SK-N-SH treated with all-trans-retinoic acid at 6 μM for 48 hours (cell line): Measurements from ENCODE around the gene CACNA1C.

Experiments
- ATAC-seq: fragments of 200-7000 bp; cut with Tn5 transposase; 3 replicates; pipeline ENCODE4 v1.9.1; 2020; ENCODE audit warnings: mild to moderate bottlenecking, moderate library complexity
- ARNTL ChIP-seq: fragments of 450-650 bp; formaldehyde crosslinking; IDR thresholded peaks from 2 replicates; pipeline ENCODE4 v1.5.0; 2020; ENCODE audit warnings: low read depth, mild to moderate bottlenecking, moderate library complexity, borderline replicate concordance
- BACH2 ChIP-seq: fragments of 250-450 bp; sonication (Bioruptor Pico); IDR thresholded peaks from 2 replicates; pipeline ENCODE4 v1.9.0; 2021; ENCODE audit warnings: mild to moderate bottlenecking, borderline replicate concordance
- CREB5 ChIP-seq: fragments of 250-450 bp; sonication (Bioruptor Pico); IDR thresholded peaks from 2 replicates; pipeline ENCODE4 v1.5.1; 2020; ENCODE audit warnings: low read depth, mild to moderate bottlenecking, moderate library complexity
- CSDC2 ChIP-seq: fragments of 250-450 bp; sonication (Bioruptor Pico); IDR thresholded peaks from 2 replicates; pipeline ENCODE4 v1.5.0; 2020; ENCODE audit warnings: mild to moderate bottlenecking, moderate library complexity
- ESRRG ChIP-seq: fragments of 250-450 bp; sonication (Bioruptor Pico); IDR thresholded peaks from 2 replicates; pipeline ENCODE4 v1.6.1; 2021; ENCODE audit warnings: mild to moderate bottlenecking
- GLIS3 ChIP-seq: fragments of 250-450 bp; sonication (Bioruptor Pico); IDR thresholded peaks from 2 replicates; pipeline ENCODE4 v1.5.0; 2020; ENCODE audit warnings: mild to moderate bottlenecking, moderate library complexity
- ISL1 ChIP-seq: fragments of 250-450 bp; sonication (Bioruptor Pico); IDR thresholded peaks from 2 replicates; pipeline ENCODE4 v2.1.2; 2022; ENCODE audit warnings: mild to moderate bottlenecking, moderate library complexity
- OSR1 ChIP-seq: fragments of 250-450 bp; sonication (Bioruptor Pico); IDR thresholded peaks from 2 replicates; pipeline ENCODE4 v1.8.0; 2022; ENCODE audit warnings: moderate library complexity, mild to moderate bottlenecking, inconsistent platforms
- PATZ1 ChIP-seq: fragments of 250-450 bp; sonication (Bioruptor Pico); IDR thresholded peaks from 2 replicates; pipeline ENCODE4 v1.8.0; 2020; ENCODE audit warnings: mild to moderate bottlenecking, moderate library complexity, borderline replicate concordance
- POU6F1 ChIP-seq: fragments of 250-450 bp; sonication (Bioruptor Pico); IDR thresholded peaks from 2 replicates; pipeline ENCODE4 v1.8.0; 2021; ENCODE audit warnings: low read depth, mild to moderate bottlenecking, moderate library complexity, borderline replicate concordance
- RARB ChIP-seq: fragments of 250-450 bp; sonication (Bioruptor Pico); IDR thresholded peaks from 2 replicates; pipeline ENCODE4 v1.8.0; 2021; ENCODE audit warnings: mild to moderate bottlenecking, moderate library complexity
- SNAI2 ChIP-seq: fragments of 250-450 bp; sonication (Bioruptor Pico); IDR thresholded peaks from 2 replicates; pipeline ENCODE4 v1.5.0; 2020; ENCODE audit warnings: mild to moderate bottlenecking, moderate library complexity
- TCF4 ChIP-seq: fragments of 250-450 bp; sonication (Bioruptor Pico); IDR thresholded peaks from 2 replicates; pipeline ENCODE4 v1.8.0; 2021; ENCODE audit warnings: mild to moderate bottlenecking, moderate library complexity, borderline replicate concordance
- TOX ChIP-seq: fragments of 250-450 bp; sonication (Bioruptor Pico); IDR thresholded peaks from 2 replicates; pipeline ENCODE4 v1.8.0; 2021; ENCODE audit warnings: mild to moderate bottlenecking, moderate library complexity, borderline replicate concordance
- ZC3H10 ChIP-seq: fragments of 250-450 bp; sonication (Bioruptor Pico); IDR thresholded peaks from 2 replicates; pipeline ENCODE4 v1.5.1; 2021; ENCODE audit warnings: mild to moderate bottlenecking, moderate library complexity
- ZFP30 ChIP-seq: fragments of 450-650 bp; formaldehyde crosslinking; IDR thresholded peaks from 2 replicates; pipeline ENCODE4 v1.5.0; 2022; ENCODE audit warnings: mild to moderate bottlenecking, moderate library complexity
- ZNF565 ChIP-seq: fragments of 450-650 bp; formaldehyde crosslinking; conservative IDR thresholded peaks from 2 replicates; pipeline ENCODE4 v1.5.0; 2020; ENCODE audit warnings: low read depth, mild to moderate bottlenecking, moderate library complexity
- ZNF70 ChIP-seq: fragments of 450-650 bp; formaldehyde crosslinking; IDR thresholded peaks from 2 replicates; pipeline ENCODE4 v1.5.0; 2020; ENCODE audit warnings: mild to moderate bottlenecking, moderate library complexity
- ZNF8 ChIP-seq: fragments of 450-650 bp; formaldehyde crosslinking; IDR thresholded peaks from 2 replicates; pipeline ENCODE4 v1.5.0; 2020; ENCODE audit warnings: mild to moderate bottlenecking, moderate library complexity
- TF ChIP-seq, protein P1 (sequence below): fragments of 250-450 bp; sonication (Bioruptor Pico); IDR thresholded peaks from 2 replicates; pipeline ENCODE4 v1.5.1; 2021; ENCODE audit warnings: mild to moderate bottlenecking, moderate library complexity
- TF ChIP-seq, protein P2 (sequence below): fragments of 250-450 bp; sonication (Bioruptor Pico); IDR thresholded peaks from 2 replicates; pipeline ENCODE4 v1.5.0; 2020; ENCODE audit warnings: mild to moderate bottlenecking, moderate library complexity

The CACNA1C gene

DNA sequence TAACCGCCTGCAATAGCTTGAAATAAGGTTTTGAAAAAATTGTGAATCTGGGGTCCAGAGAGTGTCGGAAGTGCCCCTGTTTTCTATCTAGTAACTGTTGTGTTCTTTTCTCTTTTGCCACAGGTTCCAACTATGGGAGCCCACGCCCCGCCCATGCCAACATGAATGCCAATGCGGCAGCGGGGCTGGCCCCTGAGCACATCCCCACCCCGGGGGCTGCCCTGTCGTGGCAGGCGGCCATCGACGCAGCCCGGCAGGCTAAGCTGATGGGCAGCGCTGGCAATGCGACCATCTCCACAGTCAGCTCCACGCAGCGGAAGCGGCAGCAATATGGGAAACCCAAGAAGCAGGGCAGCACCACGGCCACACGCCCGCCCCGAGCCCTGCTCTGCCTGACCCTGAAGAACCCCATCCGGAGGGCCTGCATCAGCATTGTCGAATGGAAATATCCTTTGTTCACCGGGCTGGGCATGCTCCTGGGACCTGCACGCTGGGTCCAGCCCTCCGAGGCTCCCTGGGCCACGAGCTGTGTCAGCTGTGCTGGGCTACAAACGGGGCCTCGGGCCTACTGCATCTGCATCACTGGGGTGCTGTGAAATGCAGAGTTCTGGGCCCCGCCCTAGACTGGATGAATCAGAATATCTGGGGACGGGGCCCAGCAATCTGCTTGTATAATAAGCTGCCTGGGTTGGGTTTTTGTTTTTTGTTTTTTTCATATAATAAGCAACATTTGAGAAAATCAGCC is 62.5 kb downstream of the CACNA1C start:
- TF ChIP-seq ZC3H10 (CRISPR knock-in tag) (no peak), ARNTL (no peak), POU6F1 (no peak), ZNF565 (CRISPR knock-in tag) (no peak), ESRRG (CRISPR knock-in tag) (no peak), RARB (CRISPR knock-in tag) (no peak), ZNF8 (CRISPR knock-in tag) (no peak), SNAI2 (CRISPR knock-in tag) (no peak), ISL1 (CRISPR knock-in tag) (no peak), ZFP30 (no peak), GLIS3 (CRISPR knock-in tag) (no peak), TCF4 (CRISPR knock-in tag) (no peak), CREB5 (CRISPR knock-in tag) (no peak), CSDC2 (CRISPR knock-in tag) (no peak), TOX (no peak)
- TF ChIP-seq, protein P1, sequence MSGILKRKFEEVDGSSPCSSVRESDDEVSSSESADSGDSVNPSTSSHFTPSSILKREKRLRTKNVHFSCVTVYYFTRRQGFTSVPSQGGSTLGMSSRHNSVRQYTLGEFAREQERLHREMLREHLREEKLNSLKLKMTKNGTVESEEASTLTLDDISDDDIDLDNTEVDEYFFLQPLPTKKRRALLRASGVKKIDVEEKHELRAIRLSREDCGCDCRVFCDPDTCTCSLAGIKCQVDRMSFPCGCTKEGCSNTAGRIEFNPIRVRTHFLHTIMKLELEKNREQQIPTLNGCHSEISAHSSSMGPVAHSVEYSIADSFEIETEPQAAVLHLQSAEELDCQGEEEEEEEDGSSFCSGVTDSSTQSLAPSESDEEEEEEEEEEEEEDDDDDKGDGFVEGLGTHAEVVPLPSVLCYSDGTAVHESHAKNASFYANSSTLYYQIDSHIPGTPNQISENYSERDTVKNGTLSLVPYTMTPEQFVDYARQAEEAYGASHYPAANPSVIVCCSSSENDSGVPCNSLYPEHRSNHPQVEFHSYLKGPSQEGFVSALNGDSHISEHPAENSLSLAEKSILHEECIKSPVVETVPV = no peak
- TF ChIP-seq, protein P2, sequence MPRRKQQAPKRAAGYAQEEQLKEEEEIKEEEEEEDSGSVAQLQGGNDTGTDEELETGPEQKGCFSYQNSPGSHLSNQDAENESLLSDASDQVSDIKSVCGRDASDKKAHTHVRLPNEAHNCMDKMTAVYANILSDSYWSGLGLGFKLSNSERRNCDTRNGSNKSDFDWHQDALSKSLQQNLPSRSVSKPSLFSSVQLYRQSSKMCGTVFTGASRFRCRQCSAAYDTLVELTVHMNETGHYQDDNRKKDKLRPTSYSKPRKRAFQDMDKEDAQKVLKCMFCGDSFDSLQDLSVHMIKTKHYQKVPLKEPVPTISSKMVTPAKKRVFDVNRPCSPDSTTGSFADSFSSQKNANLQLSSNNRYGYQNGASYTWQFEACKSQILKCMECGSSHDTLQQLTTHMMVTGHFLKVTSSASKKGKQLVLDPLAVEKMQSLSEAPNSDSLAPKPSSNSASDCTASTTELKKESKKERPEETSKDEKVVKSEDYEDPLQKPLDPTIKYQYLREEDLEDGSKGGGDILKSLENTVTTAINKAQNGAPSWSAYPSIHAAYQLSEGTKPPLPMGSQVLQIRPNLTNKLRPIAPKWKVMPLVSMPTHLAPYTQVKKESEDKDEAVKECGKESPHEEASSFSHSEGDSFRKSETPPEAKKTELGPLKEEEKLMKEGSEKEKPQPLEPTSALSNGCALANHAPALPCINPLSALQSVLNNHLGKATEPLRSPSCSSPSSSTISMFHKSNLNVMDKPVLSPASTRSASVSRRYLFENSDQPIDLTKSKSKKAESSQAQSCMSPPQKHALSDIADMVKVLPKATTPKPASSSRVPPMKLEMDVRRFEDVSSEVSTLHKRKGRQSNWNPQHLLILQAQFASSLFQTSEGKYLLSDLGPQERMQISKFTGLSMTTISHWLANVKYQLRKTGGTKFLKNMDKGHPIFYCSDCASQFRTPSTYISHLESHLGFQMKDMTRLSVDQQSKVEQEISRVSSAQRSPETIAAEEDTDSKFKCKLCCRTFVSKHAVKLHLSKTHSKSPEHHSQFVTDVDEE (CRISPR knock-in tag) = no peak
- TF ChIP-seq, all 23 proteins: peak for 0
- ATAC-seq = no peak

- TF ChIP-seq POU6F1 (no peak), ZNF70 (CRISPR knock-in tag) (no peak), ZNF8 (CRISPR knock-in tag) (no peak), TCF4 (CRISPR knock-in tag) (no peak), BACH2 (CRISPR knock-in tag) (no peak), SNAI2 (CRISPR knock-in tag) (no peak), TOX (no peak), CREB5 (CRISPR knock-in tag) (no peak), PATZ1 (CRISPR knock-in tag) (no peak), CSDC2 (CRISPR knock-in tag) (no peak), ZNF565 (CRISPR knock-in tag) (no peak), GLIS3 (CRISPR knock-in tag) (no peak), ISL1 (CRISPR knock-in tag) (no peak), ZC3H10 (CRISPR knock-in tag) (no peak), OSR1 (CRISPR knock-in tag) (no peak)
- TF ChIP-seq, protein P1 = no peak
- ATAC-seq = no peak
These were observed 64.8 kb downstream of the CACNA1C start for GRCh38 chr12:2117541-2117940.
